NCI-H2081 (cell line): ENCODE data around the gene BCAP29.
"Not testable (repeated sequence)": the region's sequence is repeated elsewhere in the genome, so short reads cannot be mapped to it uniquely, and the experiment has no call there.

Experiments used
- DNase-seq, 2 experiments: peaks; one replicate each; lab custom pipeline; 2025; lab: John Stamatoyannopoulos, UW

Gene BCAP29, protein sequence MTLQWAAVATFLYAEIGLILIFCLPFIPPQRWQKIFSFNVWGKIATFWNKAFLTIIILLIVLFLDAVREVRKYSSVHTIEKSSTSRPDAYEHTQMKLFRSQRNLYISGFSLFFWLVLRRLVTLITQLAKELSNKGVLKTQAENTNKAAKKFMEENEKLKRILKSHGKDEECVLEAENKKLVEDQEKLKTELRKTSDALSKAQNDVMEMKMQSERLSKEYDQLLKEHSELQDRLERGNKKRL

DNA sequence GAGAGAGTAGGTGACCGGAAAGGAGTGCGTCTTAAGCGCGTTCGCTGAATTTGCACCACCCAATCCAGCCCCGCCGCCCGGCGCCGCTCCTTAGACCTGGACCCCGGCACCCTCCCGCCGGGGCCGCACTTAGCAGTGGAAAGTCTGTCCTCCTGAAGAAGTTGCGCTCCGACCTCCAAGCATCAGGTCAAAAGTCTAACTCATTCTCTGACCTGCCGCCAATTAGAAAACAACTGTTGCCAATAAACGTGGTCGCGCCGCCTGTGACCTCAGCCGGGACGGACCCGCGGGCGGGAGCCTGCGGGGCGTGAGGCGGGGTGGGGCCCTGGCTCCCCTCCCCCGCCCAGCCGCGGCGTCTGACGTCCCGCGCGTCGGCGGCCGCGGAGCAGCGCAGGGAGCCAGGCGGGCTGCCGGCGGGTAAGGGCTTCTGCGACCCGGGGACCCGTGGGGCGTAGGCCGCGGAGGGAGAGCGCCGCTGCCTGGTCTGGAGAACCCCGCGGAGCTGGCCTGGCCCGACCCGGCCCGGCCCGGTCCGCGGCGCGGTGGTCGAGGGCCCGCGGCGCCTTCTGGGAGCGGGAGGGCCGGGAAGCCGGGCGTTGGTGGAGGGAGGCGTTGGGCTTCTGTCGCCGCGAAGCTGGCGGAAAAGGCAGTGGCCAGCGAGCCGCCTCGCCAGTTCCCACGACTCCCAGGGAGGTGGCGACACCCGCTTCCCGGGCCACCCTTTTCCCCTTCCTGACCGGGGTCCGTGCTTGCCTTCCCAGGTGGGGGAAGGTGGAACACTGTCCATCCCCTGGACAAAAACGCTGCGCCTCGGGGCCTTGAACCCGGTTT is at the start of gene BCAP29:
BCAP29 (plus strand) TSS at position 362 of the 831 bp plus-strand sequence. CDS start 527 bp downstream, outside the sequence.
- peak; percentile 70 to 76 for DNase-seq

DNA sequence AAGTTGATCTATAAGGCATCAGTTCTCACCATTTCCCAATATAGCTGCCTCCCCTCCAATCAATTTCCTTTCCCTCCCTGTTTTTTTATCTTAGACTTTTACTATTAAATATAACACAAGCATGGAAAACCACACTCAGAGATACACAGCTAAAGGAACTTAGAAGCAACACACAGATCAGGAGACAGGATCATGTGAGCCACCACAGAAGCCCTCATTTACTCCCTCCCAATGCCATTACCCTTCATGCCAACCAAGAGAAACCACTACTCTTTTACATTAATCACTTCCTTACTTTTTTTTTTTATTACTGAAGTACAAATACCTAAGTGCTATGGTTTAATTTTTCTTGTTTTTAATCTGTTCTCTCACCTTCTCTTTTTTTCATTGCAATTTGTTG is 49.3 kb upstream of the BCAP29 start:
- DNase-seq: no peak

DNA sequence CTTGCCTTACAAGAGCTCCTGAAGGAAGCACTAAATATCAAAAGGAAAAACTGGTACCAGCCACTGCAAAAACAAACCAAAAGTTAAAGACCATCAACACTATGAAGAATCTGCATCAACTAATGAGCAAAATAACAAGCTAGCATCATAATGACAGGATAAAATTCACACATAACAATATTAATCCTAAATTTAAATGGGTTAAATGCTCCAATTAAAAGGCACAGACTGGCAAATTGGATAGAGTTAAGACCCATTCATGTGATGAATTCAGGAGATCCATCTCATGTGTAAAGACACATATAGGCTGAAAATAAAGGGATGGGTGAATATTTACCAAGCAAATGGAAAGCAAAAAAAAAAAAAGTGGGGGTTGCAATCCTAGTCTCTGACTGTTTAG is 45.9 kb upstream of the BCAP29 start:
- no peak for DNase-seq

DNA sequence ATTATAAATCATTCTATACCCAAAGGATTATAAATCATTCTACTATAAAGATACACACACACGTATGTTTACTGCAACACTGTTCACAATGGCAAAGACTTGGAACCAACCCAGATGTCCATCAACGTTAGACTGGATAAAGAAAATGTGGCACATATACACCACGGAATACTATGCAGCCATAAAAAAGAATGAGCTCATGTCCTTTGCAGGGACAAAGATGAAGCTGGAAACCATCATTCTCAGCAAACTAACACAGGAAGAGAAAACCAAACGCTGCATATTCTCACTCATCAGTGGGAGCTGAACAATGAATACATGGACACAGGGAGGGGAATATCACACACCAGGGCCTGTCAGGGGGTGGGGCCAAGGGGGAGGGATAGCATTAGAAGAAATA is 42.8 kb upstream of the BCAP29 start:
- not testable (repeated sequence) for DNase-seq

DNA sequence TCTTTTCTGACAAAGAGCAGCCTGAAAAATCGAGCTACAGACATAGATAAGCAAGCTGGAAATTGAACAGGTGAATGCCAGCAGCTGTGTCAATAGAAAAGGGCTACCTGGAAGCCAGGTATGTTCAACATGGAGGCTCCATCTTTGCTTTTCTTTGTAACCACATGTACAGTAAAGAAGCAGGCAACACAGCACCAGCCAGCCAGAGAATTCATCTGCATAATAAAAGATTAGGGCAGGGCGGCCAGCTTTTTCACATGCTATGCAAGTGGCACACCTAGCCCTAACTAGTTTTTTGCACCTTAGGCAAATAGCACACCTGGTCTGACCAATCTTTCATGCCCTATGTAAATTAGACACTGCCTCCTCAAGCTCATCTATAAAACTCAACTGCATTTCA is 42.0 kb upstream of the BCAP29 start:
- DNase-seq: peak; percentile 82 to 94

DNA sequence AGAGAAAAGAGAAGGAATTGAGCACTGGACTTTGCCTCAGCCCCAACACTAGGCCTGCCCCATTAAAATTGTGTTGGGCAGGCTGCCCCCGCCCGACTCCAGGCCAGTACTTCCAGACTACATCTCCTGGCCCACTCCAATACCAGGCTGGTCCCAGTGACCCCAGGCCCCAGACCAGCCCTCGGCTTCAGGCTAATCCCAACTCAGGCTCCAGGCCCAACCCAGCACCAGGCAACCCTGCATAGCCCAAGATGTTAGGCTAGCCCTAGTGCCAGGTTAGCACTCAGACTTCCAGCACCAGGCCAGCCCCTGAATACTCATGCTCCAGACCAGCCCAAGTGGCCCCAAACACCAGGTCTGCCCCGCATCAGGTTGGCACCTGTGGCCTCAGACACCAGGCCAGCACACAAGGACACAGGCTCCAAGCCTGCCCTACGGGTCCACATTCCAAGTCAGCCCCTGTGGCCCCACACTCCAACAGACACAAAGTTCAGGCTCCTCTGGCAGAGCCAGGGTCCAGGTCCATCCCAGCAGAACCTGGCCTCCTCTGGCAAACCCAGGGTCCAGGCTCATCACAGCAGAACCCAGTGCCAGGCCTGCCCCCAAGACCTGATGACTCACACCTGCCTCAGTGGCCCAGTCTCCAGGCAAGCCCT is 36.6 kb upstream of the BCAP29 start:
- DNase-seq: no peak

DNA sequence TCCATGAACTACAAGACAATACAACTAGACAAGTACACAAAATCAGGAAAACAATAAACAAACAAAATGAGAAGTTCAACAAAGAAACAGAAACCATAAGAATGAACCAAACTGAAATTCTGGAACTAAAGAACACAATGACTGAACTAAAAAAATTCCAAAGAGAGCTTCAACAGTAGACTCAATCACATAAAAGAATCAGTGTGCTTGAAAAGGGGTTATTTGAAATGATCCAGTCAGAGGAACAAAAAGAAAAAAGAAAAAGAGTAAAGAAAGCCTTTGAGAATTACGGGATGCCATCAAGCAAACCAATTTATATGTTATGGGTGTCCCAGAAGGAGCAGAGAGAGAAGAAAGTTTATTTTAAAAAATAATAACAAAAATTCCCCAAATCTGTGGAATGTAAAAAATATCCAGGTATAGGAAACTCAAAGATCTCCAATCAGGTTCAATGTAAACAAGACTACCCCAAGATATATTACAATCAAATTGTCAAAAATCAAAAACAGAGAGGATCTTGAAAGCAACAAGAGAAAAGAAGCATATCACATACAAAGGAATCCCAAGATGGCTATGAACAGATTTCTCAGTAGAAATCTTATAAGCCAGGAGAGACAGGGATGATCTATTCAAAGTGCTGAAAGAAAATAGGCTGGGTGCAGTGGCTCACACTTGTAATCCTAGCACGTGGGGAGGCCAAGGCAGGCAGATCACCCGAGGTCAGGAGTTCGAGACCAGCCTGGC is 35.0 kb upstream of the BCAP29 start:
- no peak for DNase-seq

DNA sequence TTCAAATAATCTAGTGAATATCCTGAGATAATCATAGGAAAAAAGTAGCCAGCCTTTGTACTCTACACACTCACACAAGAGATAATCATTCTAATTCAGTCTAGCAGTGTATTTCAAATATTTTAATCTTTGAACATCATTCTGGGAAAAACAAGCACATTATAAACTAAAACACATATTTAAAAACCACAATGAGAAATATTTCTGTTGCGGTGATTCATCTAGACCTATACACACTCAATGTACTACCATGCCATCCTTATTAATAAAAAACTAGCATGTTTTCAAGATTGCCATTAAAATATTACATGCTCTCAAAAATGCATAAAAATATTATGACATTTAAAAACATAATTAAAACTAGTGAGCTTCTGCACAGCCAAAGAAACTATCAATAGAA is 28.1 kb upstream of the BCAP29 start:
- no peak for DNase-seq

DNA sequence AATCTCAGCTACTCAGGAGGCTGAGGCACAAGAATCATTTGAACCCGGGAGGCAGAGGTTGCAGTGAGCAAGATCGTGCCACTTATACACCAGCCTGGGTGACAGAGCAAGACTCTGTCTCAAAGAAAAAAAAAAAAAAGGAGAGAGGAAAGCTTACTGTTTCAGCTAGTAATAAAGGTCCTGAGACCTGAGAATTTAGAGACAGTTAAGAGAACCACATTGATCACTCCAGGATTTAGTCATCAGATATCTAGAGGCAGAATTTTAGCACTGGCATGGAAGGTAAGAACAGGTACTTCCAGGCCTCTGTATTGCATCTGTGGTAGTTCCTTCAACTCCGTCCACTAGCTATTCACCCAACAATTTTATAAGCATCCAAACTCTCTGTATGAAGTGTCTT is 24.2 kb upstream of the BCAP29 start:
- no peak for DNase-seq

DNA sequence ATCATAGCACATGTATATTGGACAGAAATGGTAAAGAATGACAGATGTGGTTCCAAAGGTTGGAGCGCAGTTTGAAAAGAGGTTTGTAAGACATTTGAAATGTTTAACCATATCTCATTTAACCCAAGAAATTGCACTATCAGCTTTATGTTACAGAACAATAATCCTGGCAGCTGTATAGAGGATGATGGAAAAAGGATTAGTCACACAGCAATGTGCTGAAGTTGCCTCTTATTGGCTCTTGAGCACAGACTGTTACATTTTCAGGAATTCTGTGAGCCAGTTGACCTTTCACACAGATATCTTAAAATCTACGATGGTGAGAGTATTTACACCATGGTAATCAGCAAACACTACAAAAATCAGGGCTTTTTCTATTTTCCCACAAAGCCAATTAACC is 20.2 kb upstream of the BCAP29 start:
- DNase-seq: no peak

DNA sequence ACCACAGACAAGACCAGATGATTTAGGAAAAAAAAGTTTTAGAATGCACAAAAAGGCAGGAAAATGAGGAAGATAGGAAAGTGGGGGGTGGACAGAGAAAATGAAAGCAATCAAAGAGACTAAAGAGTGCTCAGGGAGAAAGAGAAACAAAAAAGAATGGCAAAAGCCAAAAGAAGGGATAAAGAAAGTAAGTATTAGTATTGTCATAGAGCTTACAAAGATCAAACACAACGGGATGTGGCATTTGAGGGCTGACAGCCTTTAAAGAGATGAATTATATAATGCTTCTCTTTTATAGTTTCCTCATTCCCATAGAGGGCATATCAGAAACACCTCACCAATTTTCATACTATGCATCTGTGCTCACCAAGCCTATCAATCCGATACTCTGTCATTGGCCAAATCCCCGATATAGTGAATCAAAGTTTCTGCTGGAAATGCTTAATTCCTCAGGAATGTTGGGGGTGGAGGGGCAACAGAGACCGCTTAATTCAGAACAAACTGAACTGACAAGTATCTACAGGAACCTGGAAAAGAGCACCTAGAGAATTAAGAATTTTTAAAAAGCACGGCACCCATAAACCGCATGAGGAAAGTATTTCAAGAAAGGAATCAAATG is 19.0 kb upstream of the BCAP29 start:
- DNase-seq: no peak

DNA sequence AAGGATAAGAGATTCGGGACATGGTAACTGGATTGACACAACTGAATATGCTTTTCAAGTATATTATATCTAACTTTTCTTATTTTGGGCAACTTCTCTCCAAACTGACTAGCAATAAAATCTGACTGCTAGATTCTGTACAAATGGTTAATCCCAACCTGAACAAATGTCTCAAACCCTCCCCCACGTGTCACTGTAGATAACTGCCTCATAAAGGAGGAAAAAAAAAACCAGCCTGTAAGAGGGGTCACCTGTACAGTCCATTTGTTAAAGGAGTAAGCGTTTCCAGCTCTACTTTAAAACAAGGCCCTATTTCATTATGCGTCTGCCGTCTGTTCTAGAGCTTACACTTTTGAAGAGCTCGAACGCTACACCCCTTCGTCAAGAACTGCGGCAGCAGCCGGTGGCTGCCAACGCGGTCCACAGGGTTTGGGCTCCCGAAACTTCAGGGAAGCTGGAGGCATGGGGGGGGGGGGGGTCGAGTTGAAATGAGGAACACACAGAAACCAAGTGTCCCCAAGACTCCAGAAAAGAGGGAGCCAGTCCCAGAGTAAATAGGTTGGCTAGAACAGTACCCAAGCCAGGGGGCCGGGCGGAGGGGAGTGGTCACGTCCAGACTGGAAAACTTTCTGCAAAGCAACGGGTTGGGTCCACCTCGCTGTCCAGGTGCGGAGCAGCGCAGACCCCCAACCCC is 16.8 kb upstream of the BCAP29 start:
- peak; percentile 45 to 78 for DNase-seq

DNA sequence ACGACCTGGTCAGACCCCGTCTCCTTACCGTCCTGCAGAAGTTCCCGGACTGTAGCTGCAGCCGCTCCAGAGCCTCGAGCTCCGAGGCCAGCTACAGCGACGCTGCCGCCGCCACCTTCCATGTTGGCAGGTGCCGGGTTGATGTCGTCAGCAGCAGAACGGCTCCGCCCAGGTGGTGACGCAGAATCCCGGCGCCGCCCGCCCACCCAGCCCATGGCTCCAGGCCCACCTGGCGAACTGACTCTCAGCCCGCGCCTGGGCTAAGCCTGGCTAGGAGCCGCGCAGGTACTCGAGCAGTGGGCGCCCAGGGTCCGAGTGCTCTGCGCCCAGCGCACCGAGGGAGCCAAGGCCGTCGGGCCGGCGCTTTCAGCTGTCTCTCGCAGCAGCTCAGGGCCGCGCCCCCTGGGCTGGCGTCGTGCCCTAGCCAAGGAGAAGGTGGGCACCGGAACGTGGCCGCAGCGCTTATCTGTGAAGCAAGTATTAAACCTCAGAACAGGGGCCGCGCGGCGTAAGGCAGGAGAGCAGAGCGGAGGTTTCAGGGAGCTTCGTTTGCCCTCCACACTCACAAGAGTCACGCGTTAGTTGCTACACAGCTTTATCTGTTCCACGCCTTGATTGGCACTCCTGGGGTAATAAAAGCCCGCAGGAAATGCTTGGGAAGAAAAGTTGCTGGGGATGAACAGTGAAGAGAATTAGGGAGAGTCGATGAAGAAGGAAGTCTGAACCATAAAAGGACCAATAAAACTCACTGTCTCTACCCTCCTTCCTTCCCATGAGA is 16.1 kb upstream of the BCAP29 start, which contains the start of the genes COG5 and DUS4L:
COG5 (minus strand) TSS at position 146 of the 778 bp plus-strand sequence; CDS start at position 122, 24 bp downstream.
DUS4L (plus strand) TSS at position 197 of the 778 bp plus-strand sequence. CDS start 3,100 bp downstream, outside the sequence.
- DNase-seq: peak; percentile 85 to 89

DNA sequence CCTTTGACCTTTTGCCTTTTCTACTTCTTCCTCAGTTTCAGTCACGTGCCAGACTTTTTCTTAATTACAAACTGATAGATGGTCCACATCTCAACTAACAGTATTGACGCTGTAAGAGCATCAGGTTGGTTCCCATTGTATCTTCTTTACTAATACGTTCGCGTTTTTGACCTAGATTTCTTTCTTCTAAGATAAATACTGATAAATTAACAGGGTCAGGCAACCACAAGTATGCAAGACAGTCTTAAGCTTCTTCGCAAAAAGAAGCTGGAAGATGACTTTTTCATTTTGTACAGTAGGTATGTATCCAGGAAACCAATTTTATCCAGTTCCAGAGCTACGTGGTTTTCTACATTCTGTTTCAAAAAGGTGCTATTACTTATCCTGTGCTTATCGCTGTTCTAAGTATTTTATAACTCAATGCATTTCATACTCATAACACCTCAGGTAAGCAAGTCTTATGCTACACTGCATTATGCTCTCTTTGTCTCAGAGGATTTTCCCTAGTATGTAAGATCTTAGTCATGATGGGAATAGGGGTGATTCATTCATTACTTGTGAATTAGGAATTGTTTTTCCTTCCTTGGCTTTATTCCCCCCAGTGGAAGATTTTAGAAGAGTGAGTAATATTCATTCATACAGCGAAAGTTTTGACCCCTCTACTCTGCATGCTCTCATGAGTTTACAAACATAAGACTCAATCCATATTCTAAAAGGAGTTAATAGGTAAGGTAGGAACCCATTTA is 15.3 kb upstream of the BCAP29 start:
- DNase-seq: no peak

DNA sequence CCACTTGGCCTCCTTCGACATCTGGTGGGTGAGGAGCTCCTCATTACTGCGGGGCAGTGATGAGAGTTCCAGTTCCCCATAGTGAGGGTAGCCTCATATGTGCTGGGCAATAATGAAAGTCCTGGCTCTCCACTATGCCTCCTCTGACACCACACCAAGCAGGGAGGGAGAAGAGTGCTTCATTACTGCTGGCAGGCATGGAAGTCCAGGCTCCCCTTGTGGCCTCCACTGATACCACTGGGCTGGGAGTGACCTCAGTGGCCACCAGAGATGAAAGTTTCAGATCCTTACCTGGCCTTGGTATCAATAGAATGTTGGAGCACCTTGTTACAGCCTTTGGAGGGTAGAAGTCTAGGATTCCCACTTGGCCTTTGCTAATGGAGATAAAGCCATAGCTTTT is 9.7 kb upstream of the BCAP29 start:
- no peak for DNase-seq

DNA sequence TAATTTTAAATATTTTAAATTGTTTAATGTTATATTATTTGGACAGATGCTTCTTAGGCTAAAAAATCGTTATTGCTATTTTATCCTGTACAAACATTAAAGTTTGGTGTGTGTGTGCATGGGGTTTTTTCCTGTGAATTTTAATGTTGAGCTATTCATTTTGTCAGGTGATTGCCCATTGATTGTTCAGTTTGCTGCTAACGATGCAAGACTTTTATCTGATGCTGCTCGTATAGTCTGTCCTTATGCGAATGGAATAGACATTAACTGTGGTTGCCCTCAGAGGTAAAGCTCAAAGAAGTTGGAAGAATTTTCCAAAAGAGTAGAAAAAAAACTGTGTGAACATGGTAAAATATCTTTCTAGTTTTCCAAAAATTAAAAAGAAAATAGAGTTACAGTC is 6.5 kb upstream of the BCAP29 start:
- no peak for DNase-seq

DNA sequence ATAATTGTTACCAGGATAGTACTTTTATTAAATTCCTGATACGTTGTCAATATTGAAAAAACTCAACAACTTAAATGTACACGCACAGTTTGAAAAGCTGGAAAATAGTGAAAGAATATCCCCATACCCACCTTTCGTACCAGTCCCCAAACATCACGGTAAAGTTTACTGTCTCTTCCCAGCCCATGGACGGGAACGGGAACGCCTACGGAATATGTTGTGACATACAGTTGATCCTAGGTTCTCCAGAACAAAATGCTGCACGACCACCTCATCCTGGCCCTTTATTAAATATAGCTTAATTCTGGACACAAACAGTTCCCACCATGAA is 527 bp upstream of the BCAP29 start:
- DNase-seq: no peak

DNA sequence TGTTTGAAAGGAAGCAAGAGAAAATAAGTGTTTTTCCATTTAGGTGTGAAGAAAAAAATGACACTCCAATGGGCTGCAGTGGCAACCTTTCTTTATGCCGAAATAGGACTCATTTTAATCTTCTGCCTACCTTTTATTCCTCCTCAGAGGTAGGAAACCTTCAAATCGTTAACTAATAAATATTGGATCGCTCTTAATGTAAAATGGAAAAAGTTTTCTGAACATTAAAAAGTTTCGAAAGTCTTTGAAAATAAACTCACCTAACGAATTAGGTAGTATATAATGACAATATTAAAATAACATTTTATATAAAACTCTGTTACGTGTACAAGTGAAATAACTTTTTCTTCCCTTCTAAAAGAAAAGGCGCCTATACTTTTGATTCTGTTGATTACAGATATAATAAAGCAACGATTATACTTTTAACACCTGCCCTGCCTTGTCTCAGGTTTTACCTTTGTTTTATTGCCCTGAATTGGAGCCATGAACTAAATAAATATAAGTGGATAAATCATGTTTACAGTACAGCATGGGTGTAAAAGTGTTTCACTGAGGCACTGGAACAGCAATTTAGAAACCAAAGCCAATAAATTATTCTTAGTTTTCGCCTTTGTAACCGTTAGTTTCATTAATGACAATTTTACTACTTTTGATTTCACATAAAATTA is 804 bp downstream of the BCAP29 start:
- DNase-seq: no peak
